Measurements from ENCODE around the gene GSK3B. TPM values are rescaled to one million over a fixed set of nuclear protein-coding genes. Genes with fewer than 3 reads are reported as not detected.

The GSK3B gene
- total RNA-seq, 2 donors from 2014 or later = 28.7 to 39.3 TPM

- no peak overlapping the region for H3K4me3 ChIP-seq
- H3K27me3 ChIP-seq (replicated peaks; ENCODE audit: insufficient read depth) = no peaks in the 10 kb centered on the region
- peaks cover 23% of the 10 kb centered on the region for H3K9me3 ChIP-seq
- no peaks in the 10 kb centered on the region for H3K36me3 ChIP-seq
- no peak for TF ChIP-seq CTCF (IDR thresholded peaks at IDR 0.05)
- no peak for DNase-seq (ENCODE audit: low spot score)
- no peaks in the 10 kb centered on the region for H3K4me1 ChIP-seq (ENCODE audit: control insufficient read depth in 1 of 2, low read depth in 2 of 2)
- H3K27ac ChIP-seq = no peak overlapping the region
- ATAC-seq (ENCODE audit: insufficient number of reproducible peaks, low FRiP score, low read depth) = no peak
These were observed 54.3 kb downstream of the GSK3B start for GRCh38 chr3:120039642-120040610.

DNA sequence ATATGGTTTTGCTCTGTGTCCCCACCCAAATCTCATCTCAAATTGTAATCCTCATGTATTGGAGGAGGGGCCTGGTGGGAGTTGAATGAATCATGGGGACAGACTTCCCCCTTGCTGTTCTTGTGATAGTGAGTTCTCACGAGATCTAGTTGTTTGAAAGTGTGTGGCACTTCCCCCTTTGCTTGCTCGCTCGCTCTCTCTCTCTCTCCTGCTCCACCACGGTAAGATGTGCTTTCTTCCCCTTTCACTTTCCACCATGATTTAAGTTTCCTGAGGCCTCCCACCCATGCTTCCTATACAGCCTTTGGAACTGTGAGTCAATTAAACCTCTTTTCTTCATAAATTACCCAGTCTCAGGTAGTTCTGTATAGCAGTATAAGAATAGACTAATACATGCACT lies 60.7 kb downstream of the GSK3B start:
- TF ChIP-seq CTCF (IDR thresholded peaks at IDR 0.05) = no peak
- Histone ChIP-seq H3K4me3 (no peak overlapping the region), H3K4me1 (ENCODE audit: control insufficient read depth in 1 of 2, low read depth in 2 of 2) (no peaks in the 10 kb centered on the region), H3K27me3 (replicated peaks; ENCODE audit: insufficient read depth) (no peaks in the 10 kb centered on the region), H3K9me3 (peaks cover 3% of the 10 kb centered on the region), H3K27ac (no peak overlapping the region), H3K36me3 (no peaks in the 10 kb centered on the region)
- DNase-seq (ENCODE audit: low spot score) (no peak), ATAC-seq (ENCODE audit: insufficient number of reproducible peaks, low FRiP score, low read depth) (no peak)

DNA sequence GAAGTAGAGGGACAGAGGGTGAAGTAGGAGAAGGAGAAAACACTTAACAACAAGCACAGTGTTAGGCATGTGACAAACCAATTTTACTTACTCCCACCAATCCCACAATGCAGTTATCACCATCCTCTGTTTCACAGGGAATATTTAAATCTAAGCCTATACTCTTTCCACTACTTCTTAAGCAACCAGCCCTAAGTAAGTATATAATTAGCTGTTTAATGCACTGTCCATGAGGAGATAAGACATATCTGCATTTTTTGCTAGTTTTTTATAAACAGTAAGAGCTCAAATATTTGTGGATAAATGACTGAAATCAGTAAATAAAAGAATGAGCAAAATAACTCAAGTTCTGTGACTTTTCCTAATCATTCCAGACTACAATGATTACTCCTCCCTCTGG lies 62.7 kb downstream of the GSK3B start:
- TF ChIP-seq CTCF (IDR thresholded peaks at IDR 0.05) = no peak
- H3K4me3 ChIP-seq = no peak overlapping the region
- no peaks in the 10 kb centered on the region for H3K27me3 ChIP-seq (replicated peaks; ENCODE audit: insufficient read depth)
- no peaks in the 10 kb centered on the region for H3K9me3 ChIP-seq
- DNase-seq (ENCODE audit: low spot score) (no peak), ATAC-seq (ENCODE audit: insufficient number of reproducible peaks, low FRiP score, low read depth) (no peak)
- H3K4me1 ChIP-seq (ENCODE audit: control insufficient read depth in 1 of 2, low read depth in 2 of 2) = no peaks in the 10 kb centered on the region
- H3K27ac ChIP-seq = no peak overlapping the region
- H3K36me3 ChIP-seq = no peaks in the 10 kb centered on the region

- no peak for DNase-seq (ENCODE audit: low spot score)
- H3K4me3 ChIP-seq = no peak overlapping the region
- H3K4me1 ChIP-seq (ENCODE audit: control insufficient read depth in 1 of 2, low read depth in 2 of 2) = no peaks in the 10 kb centered on the region
- TF ChIP-seq CTCF (IDR thresholded peaks at IDR 0.05) = no peak
- H3K27ac ChIP-seq = no peak overlapping the region
- no peak for ATAC-seq (ENCODE audit: insufficient number of reproducible peaks, low FRiP score, low read depth)
- H3K9me3 ChIP-seq = no peaks in the 10 kb centered on the region
- H3K36me3 ChIP-seq = no peaks in the 10 kb centered on the region
- H3K27me3 ChIP-seq (replicated peaks; ENCODE audit: insufficient read depth) = no peaks in the 10 kb centered on the region
These were observed 64.5 kb downstream of the GSK3B start for GRCh38 chr3:120029749-120030148.

- no peak for TF ChIP-seq CTCF (IDR thresholded peaks at IDR 0.05)
- Histone ChIP-seq H3K9me3 (no peaks in the 10 kb centered on the region), H3K4me3 (no peak overlapping the region), H3K4me1 (ENCODE audit: control insufficient read depth in 1 of 2, low read depth in 2 of 2) (no peaks in the 10 kb centered on the region), H3K36me3 (no peaks in the 10 kb centered on the region), H3K27ac (no peak overlapping the region), H3K27me3 (replicated peaks; ENCODE audit: insufficient read depth) (no peaks in the 10 kb centered on the region)
- ATAC-seq (ENCODE audit: insufficient number of reproducible peaks, low FRiP score, low read depth) = no peak
- DNase-seq (ENCODE audit: low spot score) = no peak
These were observed 65.8 kb downstream of the GSK3B start for GRCh38 chr3:120028271-120029047.

Measured in thoracic aorta (tissue), 2 donors.